GM21786 (cell line): ENCODE results near the gene CYB561A3.

ENCODE experiments used
- ATAC-seq: cut with Tn5 transposase; IDR thresholded peaks from one replicate; pipeline ENCODE4 v1.9.1; 2021; ENCODE audit not compliant: unreplicated experiment

Gene CYB561A3

DNA sequence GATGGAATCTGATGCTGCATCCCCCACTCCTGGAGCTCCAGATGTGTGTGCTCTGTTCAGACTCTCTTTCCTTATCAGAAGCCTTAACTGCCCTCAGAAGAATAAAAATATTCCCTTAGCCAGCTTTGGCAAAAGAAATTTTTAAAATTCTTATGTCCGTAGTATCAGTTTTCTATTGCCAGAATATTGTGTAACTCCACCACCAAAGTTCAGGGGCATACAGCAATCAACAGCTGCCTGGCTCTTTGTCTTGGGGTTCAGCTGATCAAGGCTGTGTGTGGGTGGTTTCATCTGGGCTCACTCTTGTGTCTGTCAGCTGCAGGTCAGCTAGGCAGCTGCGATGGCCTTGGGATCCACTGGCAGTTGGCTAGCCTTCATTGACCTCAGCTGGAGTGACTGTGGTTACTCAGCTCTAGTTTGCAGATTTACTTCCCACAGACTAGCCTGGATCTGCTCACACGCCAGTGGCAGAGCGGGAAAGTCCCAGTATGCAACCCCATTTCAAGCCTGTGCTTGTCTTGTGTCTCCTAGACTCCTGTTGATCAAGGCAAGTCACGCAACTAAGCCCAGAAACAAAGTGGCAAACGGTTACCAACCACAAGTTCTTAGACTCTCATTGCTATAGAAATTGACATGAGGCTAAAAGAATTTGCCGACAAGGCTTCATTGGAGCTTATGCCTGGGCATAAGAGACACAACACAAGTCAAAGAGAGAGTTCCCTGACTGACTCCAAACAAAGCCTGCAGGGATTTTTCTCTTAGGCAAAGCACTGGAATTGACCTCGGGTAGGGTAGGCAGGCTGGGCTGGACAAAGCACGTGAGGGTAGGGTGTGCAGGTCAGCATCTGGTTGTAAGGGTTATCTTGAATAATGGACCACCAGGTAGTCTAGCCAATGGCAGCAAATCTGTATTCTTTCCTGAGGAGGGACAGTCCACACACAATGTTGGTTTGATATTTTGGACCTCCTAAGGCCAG, 8.0 kb upstream of the CYB561A3 start:
- no peak for ATAC-seq

DNA sequence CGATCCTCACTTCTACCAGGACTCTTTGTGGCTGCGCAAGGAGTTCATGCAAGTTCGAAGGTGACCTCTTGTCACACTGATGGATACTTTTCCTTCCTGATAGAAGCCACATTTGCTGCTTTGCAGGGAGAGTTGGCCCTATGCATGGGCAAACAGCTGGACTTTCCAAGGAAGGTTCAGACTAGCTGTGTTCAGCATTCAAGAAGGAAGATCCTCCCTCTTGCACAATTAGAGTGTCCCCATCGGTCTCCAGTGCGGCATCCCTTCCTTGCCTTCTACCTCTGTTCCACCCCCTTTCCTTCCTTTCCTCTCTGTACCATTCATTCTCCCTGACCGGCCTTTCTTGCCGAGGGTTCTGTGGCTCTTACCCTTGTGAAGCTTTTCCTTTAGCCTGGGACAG, 7.0 kb upstream of the CYB561A3 start:
- ATAC-seq: no peak

DNA sequence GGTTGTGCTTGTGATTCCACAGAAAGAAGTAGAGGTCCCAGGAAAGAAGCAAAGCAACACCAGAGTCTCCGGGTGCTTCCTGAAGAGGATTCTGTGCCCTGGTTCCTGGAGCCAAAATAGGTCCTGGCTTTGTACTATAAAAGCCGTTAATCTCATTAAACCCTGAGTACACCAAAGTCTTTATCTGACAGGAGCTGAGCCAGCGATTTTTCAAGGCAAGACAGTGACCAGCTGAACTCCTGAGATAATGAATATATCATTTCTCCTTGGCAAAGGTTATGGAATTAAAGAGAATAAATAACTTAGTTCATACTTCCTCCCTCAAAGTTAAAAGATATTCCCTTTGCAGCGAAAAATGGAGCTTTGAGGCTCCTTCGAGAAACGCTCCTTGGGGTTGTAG, 5.7 kb upstream of the CYB561A3 start:
- ATAC-seq: no peak

DNA sequence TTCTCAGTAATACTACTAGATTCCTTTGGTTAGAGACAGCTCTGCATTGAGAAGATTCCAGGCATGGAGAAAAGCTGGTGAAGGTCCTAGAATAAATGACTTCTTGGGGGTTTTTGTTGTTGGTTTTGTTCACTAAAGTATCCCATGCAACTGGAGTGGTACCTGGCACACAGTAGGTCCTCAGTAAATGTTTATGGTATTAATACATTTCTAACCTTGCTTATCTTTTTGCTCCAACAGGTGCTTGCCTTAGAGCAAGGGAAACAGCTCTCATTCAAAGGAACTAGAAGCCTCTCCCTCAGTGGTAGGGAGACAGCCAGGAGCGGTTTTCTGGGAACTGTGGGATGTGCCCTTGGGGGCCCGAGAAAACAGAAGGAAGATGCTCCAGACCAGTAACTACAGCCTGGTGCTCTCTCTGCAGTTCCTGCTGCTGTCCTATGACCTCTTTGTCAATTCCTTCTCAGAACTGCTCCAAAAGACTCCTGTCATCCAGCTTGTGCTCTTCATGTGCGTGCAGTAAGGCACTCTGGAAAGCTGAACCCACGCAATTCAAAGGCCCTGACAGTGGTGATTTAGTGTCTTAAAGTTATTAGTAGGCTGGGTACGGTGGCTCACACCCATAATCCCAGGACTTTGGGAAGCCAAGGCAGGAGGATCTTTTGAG, 2.5 kb upstream of the CYB561A3 start:
- ATAC-seq: no peak

DNA sequence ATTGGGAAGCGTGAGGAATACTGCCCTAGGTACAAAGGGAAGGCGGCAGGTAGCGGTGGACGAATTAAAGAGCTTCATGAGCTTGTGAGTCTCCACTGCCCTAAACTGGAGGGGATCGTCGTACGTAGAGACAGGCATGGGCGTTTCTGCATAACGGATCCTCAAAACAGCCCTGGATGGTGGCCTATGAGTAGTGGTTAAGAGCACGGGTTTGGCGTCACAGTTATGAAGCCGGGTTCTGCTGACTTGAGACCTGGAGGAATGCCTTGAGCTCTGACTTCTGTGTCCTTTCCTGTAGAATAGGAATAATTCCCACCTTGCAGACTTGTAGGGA, 827 bp upstream of the CYB561A3 start:
- no peak for ATAC-seq

DNA sequence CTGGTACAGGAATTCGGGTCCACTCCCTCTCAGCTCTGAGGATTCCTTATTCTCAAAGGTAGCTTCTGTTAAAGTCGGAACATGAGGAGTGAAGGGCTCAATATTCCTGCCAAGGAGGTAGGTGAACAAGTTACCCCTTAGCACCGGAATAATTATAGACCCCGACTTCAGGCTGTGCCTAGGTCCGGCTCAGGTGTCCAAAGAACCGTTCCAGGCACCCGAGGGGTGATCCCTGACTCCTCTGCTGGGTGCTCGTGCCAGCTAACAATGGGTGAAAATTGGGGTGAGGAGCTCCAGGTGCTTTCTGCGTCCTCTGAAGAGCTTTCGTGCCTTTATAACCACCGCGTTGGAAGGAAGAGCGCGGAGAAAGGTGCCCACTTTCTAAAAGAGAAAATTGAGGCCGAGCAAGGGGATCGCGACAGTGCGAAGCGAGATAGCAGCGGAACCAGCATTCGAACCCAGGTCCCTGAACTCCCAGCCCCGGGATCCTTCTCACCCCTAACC, 393 bp downstream of the CYB561A3 start:
- ATAC-seq: no peak

DNA sequence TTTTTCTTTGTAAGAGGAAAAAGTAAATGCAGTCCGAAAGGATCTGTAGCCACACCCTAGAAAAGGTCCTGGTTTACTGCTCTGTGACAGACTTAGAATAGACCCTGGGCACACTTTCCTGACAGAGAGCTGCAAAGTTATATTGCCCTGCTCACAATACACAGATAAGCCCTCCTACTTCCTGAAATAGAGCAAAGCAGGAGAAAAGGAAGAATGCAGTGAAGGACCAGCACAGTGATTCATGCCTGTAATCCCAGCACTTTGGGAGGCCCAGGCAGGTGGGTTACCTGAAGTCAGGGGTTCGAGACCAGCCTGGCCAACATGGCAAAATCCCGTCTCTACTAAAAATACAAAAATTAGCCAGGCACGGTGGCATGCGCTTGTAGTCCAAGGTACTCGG, 2.2 kb downstream of the CYB561A3 start:
- ATAC-seq: no peak

DNA sequence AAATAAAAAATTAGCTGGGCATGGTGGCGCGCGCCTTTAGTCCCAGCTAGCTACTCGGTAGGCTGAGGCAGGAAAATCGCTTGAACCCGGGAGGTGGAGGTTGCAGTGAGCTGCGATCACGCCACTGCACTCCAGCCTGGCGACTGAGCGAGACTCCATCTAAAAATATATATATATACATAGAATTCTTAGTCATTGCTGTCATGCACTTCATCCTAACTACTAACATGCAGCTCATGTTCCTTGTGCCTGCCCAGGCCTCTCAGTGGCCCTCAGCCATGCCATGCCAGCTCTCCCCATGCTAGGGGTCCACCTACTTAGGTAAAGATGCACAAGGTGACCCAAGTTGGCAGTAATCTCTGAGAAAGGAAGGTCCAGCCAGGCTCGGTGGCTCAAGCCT, 3.1 kb downstream of the CYB561A3 start:
- no peak for ATAC-seq

DNA sequence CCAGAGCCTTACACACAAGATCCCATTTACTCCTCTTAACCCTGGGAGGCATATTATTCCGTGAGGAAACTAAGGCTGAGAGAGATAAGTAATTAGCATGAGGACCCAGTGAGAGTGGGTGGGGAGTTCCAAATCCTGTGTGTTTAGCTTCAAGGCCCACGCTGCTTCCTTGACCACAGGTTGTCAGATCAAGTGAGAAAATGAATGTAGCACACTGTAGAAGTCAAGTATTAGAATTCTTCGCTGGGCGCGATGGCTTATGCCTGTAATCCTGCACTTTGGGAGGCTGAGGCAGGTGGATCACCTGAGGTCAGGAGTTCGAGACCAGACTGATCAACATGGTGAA, 3.8 kb downstream of the CYB561A3 start:
- ATAC-seq: no peak

DNA sequence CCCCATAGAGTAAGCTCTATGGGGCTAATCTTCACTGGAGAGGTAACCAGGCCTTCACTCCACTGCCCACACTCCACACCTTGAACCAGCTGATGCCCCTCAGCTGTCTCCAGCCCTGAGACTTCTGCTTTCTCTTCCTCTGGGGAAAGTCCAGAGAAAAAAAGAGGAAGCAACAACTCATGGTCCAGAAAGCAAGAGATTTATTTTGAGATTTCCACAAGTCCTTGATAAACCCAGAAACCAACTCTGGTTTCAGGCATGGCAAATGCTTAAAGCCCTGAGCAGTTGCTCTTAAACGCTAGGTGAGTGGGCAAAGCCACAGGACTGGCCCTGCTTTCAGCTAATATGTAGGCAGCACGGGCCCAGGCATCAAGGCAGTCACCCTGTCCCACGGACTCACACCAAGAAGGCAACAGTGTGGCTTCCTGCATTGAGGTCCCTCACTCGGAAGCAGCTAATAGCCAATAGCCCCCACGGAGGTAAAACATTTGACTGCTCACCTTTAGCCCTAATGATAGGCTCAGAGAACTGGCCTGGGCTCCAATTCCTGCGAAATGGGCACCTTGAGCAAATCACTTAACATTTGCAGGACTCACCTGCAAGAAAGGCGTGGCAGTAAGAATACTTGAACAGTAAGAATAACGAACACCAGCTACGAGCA, 4.3 kb downstream of the CYB561A3 start:
- peak; percentile 50 for ATAC-seq

DNA sequence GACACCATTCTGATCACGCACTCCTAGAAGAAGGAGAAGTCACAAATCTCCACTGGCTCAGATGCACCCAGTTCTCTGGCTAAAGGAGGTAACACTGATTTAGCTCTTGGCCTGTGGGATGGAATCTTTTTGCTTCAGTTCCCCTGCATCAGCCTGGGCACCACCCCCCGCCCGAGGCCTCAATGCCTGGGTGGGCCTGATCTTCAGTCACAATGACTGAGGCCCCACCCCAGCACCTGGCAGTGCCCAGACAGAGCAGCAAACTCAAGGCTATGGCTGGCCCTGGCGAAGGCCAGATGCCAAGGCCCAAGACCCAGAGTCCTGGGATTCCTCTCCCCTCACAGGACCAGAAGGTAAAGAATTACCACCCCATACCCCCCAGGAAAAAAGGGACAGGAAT, 5.0 kb downstream of the CYB561A3 start:
- no peak for ATAC-seq

DNA sequence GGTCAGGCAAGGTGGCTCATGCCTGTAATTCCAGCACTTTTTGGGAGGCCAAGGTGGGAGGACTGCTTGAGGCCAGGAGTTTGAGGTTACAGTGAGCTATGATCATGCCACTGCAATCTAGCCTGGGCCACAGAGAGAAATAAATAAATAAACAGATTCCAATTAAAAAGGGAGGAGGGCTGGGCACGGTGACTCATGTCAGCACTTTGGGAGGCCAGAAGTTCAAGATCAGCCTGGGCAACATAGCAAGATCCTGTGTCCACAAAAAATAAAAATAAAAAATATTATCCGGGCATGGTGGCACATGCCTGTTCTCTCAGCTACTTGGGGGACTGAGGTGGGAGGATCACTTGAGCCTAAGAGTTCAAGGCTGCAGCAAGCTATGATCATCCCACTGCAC, 7.5 kb downstream of the CYB561A3 start:
- ATAC-seq: no peak

DNA sequence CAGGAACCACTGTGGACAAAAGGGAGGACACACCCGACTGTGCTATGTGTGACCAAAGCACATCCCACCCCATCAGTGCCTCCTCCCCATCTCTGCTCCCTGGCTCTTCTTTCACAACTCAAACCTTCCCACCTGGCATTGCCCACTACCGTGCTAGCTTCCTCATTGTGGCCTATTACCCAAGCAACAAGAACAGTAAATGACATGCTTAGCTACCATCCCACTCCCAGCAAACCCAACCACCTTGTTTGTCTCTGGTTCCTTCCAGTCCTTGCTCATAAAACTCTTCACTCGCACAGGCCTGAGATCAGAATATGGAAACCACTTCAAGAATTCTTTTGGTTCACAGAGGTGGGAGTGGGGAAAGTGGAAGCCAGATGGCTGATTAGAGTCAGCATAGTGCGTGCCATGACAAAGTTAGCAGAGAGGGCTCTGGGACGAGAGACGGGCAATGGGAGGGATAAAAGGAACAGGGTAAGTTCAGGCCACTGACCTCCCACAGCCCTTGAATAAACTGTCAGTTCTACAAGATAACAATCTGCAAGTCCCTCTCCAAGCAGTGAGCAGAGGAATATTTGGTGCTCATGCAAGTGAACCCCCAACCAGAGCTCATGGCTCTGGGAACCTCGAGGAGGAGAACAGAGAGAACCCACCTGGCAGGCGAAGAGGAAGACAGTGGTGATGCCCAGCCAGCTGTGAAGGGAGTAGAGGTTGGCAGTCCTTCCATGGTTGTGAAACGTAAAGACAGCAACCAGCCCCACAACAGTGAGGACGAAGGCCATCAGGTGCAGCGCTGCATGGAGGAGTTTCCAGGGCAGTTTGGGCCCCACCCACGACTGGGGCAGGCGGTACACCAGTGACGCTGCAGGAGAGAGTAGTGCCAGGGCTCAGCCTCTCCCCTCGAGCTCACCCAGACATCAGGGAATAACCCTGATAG, 8.3 kb downstream of the CYB561A3 start:
- ATAC-seq: no peak

DNA sequence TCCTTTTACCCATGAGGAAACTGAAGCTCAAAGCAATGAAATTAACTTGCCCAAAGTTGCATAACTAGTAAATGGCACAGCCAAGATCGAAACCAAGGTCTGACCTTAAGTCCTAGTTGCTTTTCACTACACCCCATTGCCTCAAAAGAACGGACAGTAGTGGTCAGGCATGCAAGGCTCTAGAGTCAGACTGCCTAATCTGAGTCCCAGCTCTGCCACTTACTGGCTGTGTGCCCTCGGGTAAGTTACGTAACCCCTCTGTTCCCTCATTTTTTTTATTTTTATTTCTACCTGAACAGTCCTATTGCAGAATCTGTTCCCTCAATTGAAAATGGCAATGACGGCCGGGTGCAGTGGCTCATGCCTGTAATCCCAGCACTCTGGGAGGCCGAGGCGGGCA, 9.6 kb downstream of the CYB561A3 start:
- no peak for ATAC-seq

DNA sequence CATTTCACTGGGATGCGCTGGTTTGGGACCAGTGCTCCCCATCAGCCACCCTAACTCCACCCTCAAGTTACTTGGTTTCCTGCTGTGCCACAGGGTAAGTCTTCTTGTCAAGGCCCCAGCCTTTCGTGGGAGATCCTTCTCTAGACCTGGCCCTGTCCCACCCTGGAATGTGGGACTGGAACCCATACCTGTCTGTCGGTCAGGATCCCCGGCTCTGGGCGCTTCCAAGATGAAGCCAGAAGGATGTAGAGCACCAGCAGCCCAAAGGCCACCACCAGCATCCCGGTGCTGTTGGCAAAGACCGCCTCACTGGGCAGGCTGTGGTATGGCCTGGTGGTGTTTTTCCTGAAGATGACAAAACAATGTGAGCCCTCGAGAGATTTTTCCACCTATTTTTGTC, 10.9 kb downstream of the CYB561A3 start:
- no peak for ATAC-seq

DNA sequence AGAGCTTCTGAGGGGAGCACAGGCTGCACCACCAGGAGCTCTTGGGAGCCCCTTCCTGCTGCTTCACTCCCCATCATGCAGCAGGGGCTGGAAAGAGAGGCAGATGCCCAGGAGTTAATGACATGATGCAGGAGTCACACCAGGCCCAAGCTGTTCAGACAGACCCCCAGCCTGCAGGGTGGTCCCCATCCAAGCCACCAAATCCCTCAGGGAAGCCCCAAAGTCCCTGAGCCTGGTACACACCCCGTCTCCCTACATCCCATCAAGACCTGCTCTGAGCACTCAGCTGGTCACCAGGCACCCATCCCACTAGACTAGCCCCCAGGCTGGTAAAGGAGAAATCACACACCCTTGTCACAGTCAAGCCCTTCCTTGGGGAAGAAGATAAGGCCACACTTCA, 11.3 kb downstream of the CYB561A3 start:
- no peak for ATAC-seq

DNA sequence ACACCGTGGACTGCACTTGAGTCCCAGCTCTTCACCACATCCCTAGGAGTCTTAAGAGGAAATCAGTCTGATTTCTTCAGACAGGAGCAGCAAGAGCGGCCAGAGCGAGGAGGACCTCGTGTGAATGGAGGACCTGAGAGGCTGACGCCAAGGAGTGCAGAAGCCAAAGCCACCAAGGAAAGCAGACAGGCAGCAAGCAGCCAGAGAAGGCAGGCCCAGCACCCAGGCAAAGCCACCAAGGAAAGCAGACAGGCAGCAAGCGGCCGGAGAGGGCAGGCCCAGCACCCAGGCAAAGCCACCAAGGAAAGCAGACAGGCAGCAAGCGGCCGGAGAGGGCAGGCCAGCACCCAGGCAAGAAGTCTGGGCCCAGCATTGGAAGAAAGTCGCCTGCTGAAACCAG, 11.8 kb downstream of the CYB561A3 start:
- ATAC-seq: no peak

DNA sequence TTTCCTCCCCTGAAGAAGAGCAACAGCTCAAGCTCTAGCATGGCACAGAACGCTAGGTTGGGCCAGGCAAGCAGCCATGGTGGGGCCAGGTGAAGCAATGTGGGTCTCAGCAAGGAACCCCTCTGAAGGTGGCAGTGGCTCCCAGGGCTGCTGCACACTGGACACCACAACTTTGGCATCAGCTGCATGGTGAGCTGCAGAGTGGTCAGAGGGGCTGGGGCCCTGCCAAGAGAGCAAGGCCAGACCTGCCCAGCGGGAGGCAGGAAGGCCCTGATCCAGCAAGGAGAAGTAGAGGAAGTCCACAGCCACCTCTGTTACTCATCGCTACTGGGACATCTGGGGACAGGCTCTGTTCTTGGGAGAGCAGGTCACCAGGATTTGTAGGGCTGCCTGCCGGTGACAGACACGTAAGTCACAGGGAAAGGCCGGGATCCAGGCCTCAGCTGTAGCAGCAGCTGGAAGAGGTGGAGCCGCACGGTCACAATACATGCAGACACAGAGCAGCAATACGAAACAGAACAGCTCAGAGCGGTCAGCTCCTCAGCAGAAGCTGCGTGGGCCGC, 12.4 kb downstream of the CYB561A3 start:
- no peak for ATAC-seq

DNA sequence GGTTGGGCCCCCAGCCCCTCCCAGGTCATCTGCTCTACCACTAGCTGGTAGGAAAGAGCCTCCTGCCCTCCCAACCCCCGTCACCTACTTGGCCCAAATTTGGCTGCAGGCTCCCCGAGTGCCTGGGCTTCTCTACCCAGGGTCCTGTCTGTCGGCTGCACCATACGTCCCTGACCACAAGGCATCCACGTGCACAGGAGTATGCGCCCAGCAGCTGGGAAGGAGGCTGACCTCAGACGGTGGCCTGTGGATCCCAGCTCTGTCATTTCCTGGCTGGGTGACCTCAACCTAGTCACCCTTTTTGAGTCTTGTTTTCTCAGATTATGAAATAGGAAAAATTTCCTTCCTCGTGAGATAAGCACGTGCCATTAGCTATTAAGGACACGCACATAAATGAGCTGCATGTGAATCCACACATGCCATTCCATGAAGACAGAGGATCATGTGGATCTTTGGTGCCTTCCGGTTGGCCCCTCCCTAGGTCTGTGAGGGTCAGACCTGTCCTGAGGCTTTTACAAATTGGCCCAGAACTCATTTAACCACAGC, 13.7 kb downstream of the CYB561A3 start:
- ATAC-seq: no peak
